HEK293 (cell line): ENCODE data around the gene NOTCH3.

Source experiments
- CTCF ChIA-PET: fragments of 350-600 bp; formaldehyde crosslinking; extraction: SDS; loops from one replicate; lab custom pipeline; 2021; ENCODE audit warnings: antibody characterized with exemption; lab: Yijun Ruan, JAX
- POLR2A ChIA-PET: fragments of 300-600 bp; formaldehyde crosslinking; extraction: SDS; loops from one replicate; lab custom pipeline; 2020; ENCODE audit warnings: antibody characterized with exemption, inconsistent platforms; lab: Yijun Ruan, JAX
- H3K27ac ChIP-seq: fragments of 200-500 bp; sonication (Bioruptor generic); 2 replicates; pipeline ENCODE4 v1.5.1; 2014; ENCODE audit warnings: low read depth, low read length, control low read depth, inconsistent platforms; ENCODE audit errors: extremely low read depth
- H3K36me3 ChIP-seq, 2 experiments: fragments of 200-500 bp in 1 of 2; sonication (Bioruptor generic) in 1 of 2; 1 replicate in 1 of 2; 2 replicates in 1 of 2; pipeline ENCODE4 v1.5.1; 2014 to 2017; ENCODE audit warnings: inconsistent platforms in 2 of 2, low read length in 2 of 2; ENCODE audit not compliant: control insufficient read depth in 2 of 2, insufficient read depth in 1 of 2
- H3K4me1 ChIP-seq: fragments of 200-500 bp; sonication (Bioruptor generic); 2 replicates; pipeline ENCODE4 v1.5.1; 2014; ENCODE audit warnings: mild to moderate bottlenecking, low read length, inconsistent platforms; ENCODE audit not compliant: control insufficient read depth, insufficient read depth
- H3K4me3 ChIP-seq: 2 replicates; pipeline ENCODE4 v1.5.1; 2011; ENCODE audit warnings: low read depth, mild to moderate bottlenecking, control low read depth, low read length, moderate library complexity
- H3K9me3 ChIP-seq: fragments of 200-500 bp; sonication (Bioruptor generic); 2 replicates; pipeline ENCODE4 v1.5.1; 2014; ENCODE audit warnings: low read depth, low read length, inconsistent platforms; ENCODE audit not compliant: control insufficient read depth, insufficient read depth
- EGR2 ChIP-seq: fragments of 450-650 bp; formaldehyde crosslinking; IDR thresholded peaks from 2 replicates; pipeline ENCODE4 v1.5.1; 2016; ENCODE audit warnings: low read depth, missing biosample characterization, missing genetic modification characterization
- KLF16 ChIP-seq: fragments of 450-650 bp; formaldehyde crosslinking; IDR thresholded peaks from 2 replicates; pipeline ENCODE4 v1.5.1; 2017; ENCODE audit warnings: missing biosample characterization, missing genetic modification characterization
- MEIS1 ChIP-seq: sonication (generic); formaldehyde crosslinking; IDR thresholded peaks from 2 replicates; pipeline ENCODE4 v1.8.1; 2022; ENCODE audit warnings: missing genetic modification reagents, mild to moderate bottlenecking, borderline replicate concordance
- PBX3 ChIP-seq: sonication (generic); formaldehyde crosslinking; IDR thresholded peaks from 2 replicates; pipeline ENCODE4 v1.8.1; 2022; ENCODE audit warnings: mild to moderate bottlenecking, moderate library complexity, missing genetic modification reagents
- PRDM10 ChIP-seq: fragments of 450-650 bp; formaldehyde crosslinking; IDR thresholded peaks from 2 replicates; pipeline ENCODE4 v1.5.1; 2016; ENCODE audit warnings: missing biosample characterization, missing genetic modification characterization
- PRDM4 ChIP-seq: fragments of 450-650 bp; formaldehyde crosslinking; IDR thresholded peaks from 2 replicates; pipeline ENCODE4 v1.5.1; 2017; ENCODE audit warnings: missing biosample characterization, missing genetic modification characterization
- SETDB1 ChIP-seq: IDR thresholded peaks from one replicate; pipeline ENCODE4 v1.6.1; 2017; ENCODE audit warnings: mild to moderate bottlenecking, low read length, moderate library complexity, mixed read lengths; ENCODE audit not compliant: insufficient read length
- ZFHX2 ChIP-seq: fragments of 450-650 bp; formaldehyde crosslinking; conservative IDR thresholded peaks from 2 replicates; pipeline ENCODE4 v1.5.1; 2016; ENCODE audit warnings: missing biosample characterization, missing genetic modification characterization
- ZNF140 ChIP-seq: fragments of 450-650 bp; formaldehyde crosslinking; IDR thresholded peaks from 2 replicates; pipeline ENCODE4 v1.5.1; 2016; ENCODE audit warnings: missing biosample characterization, missing genetic modification characterization
- ZNF157 ChIP-seq: fragments of 450-650 bp; formaldehyde crosslinking; IDR thresholded peaks from 2 replicates; pipeline ENCODE4 v1.5.1; 2016; ENCODE audit warnings: missing biosample characterization, missing genetic modification characterization
- ZNF221 ChIP-seq: fragments of 450-650 bp; formaldehyde crosslinking; IDR thresholded peaks from 2 replicates; pipeline ENCODE4 v1.5.1; 2017; ENCODE audit warnings: missing biosample characterization, missing genetic modification characterization, borderline replicate concordance
- ZNF223 ChIP-seq: fragments of 450-650 bp; formaldehyde crosslinking; IDR thresholded peaks from 2 replicates; pipeline ENCODE4 v1.5.1; 2016; ENCODE audit warnings: missing biosample characterization, missing genetic modification characterization
- ZNF292 ChIP-seq: fragments of 450-650 bp; formaldehyde crosslinking; IDR thresholded peaks from 2 replicates; pipeline ENCODE4 v1.5.1; 2016; ENCODE audit warnings: low read depth, missing biosample characterization, missing genetic modification characterization, borderline replicate concordance
- ZNF302 ChIP-seq: fragments of 450-650 bp; formaldehyde crosslinking; IDR thresholded peaks from 2 replicates; pipeline ENCODE4 v1.5.1; 2016; ENCODE audit warnings: missing biosample characterization, missing genetic modification characterization, low read depth
- ZNF510 ChIP-seq: fragments of 450-650 bp; formaldehyde crosslinking; IDR thresholded peaks from 2 replicates; pipeline ENCODE4 v1.5.1; 2018; ENCODE audit warnings: mild to moderate bottlenecking, missing genetic modification characterization, missing biosample characterization; ENCODE audit not compliant: insufficient replicate concordance
- ZNF514 ChIP-seq: fragments of 450-650 bp; formaldehyde crosslinking; IDR thresholded peaks from 2 replicates; pipeline ENCODE4 v1.5.1; 2016; ENCODE audit warnings: missing biosample characterization, missing genetic modification characterization
- ZNF544 ChIP-seq: fragments of 450-650 bp; formaldehyde crosslinking; IDR thresholded peaks from 2 replicates; pipeline ENCODE4 v1.5.0; 2017; ENCODE audit warnings: missing biosample characterization, missing genetic modification characterization
- ZNF830 ChIP-seq: fragments of 450-650 bp; IDR thresholded peaks from 2 replicates; pipeline ENCODE4 v1.5.0; 2018; ENCODE audit warnings: missing biosample characterization, missing genetic modification characterization, low read depth, mild to moderate bottlenecking, moderate library complexity
- TF ChIP-seq, protein P1 (sequence below): fragments of 450-650 bp; formaldehyde crosslinking; IDR thresholded peaks from 2 replicates; pipeline ENCODE4 v1.5.1; 2017; ENCODE audit warnings: missing biosample characterization, missing genetic modification characterization
- TF ChIP-seq, protein P2 (sequence below): fragments of 450-650 bp; formaldehyde crosslinking; IDR thresholded peaks from 2 replicates; pipeline ENCODE4 v1.5.1; 2017; ENCODE audit warnings: missing biosample characterization, missing genetic modification characterization

NOTCH3 gene

GRCh38 chr19:15195371-15196334 is 5.1 kb downstream of the NOTCH3 start (continued):
- TF ChIP-seq, protein P1, sequence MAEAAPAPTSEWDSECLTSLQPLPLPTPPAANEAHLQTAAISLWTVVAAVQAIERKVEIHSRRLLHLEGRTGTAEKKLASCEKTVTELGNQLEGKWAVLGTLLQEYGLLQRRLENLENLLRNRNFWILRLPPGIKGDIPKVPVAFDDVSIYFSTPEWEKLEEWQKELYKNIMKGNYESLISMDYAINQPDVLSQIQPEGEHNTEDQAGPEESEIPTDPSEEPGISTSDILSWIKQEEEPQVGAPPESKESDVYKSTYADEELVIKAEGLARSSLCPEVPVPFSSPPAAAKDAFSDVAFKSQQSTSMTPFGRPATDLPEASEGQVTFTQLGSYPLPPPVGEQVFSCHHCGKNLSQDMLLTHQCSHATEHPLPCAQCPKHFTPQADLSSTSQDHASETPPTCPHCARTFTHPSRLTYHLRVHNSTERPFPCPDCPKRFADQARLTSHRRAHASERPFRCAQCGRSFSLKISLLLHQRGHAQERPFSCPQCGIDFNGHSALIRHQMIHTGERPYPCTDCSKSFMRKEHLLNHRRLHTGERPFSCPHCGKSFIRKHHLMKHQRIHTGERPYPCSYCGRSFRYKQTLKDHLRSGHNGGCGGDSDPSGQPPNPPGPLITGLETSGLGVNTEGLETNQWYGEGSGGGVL: peak; percentile 90
- TF ChIP-seq ZNF292: no peak
- TF ChIP-seq ZFHX2 (tag by site-specific recombination): no peak; the same call in 1 of the 2 replicates
- no peak for TF ChIP-seq MEIS1 (CRISPR knock-in tag)
- TF ChIP-seq ZNF221 (tag by site-specific recombination): no peak
- TF ChIP-seq KLF16 (tag by site-specific recombination): 0 out of 2 replicates have a peak, but pooled peaks have one; percentile 53
- TF ChIP-seq ZNF514 (tag by site-specific recombination): no peak
- TF ChIP-seq PRDM10 (tag by site-specific recombination): no peak
- no peak for TF ChIP-seq ZNF302 (tag by site-specific recombination)

GRCh38 chr19:15194938-15195337 is 5.9 kb downstream of the NOTCH3 start:
- Histone ChIP-seq H3K36me3 (peaks cover 0 to 58% of the 10 kb centered on the region in 2 experiments; a peak in 2 of 3 replicates), H3K27ac (no peak overlapping the region), H3K4me3 (peak overlapping the region; percentile 19), H3K4me1 (no peaks in the 10 kb centered on the region), H3K9me3 (no peaks in the 10 kb centered on the region)
- POLR2A ChIA-PET: interaction anchor here (0.6 to 1.1 kb wide), 4 partner anchors 26 to 642 kb away, joined by 3 read pairs; no protein-coding TSS in a partner anchor
- CTCF ChIA-PET: interaction anchor here (0.5 to 2.1 kb wide), 7 partner anchors 11 to 360 kb away, joined by 3 to 7 read pairs (median 4); partner anchors contain the start of genes OR7A5 and OR7C1
- peak; percentile 91 for TF ChIP-seq ZFHX2 (tag by site-specific recombination)
- TF ChIP-seq EGR2 (tag by site-specific recombination): peak; percentile 86
- no peak for TF ChIP-seq PRDM4
- TF ChIP-seq ZNF544 (tag by site-specific recombination): no peak
- TF ChIP-seq, protein P2, sequence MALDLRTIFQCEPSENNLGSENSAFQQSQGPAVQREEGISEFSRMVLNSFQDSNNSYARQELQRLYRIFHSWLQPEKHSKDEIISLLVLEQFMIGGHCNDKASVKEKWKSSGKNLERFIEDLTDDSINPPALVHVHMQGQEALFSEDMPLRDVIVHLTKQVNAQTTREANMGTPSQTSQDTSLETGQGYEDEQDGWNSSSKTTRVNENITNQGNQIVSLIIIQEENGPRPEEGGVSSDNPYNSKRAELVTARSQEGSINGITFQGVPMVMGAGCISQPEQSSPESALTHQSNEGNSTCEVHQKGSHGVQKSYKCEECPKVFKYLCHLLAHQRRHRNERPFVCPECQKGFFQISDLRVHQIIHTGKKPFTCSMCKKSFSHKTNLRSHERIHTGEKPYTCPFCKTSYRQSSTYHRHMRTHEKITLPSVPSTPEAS (tag by site-specific recombination): 0 out of 2 replicates have a peak, but pooled peaks have one; percentile 11
- no peak for TF ChIP-seq ZNF140
- TF ChIP-seq ZNF830: no peak
- TF ChIP-seq SETDB1: no peak
- no peak for TF ChIP-seq ZNF510 (tag by site-specific recombination)
- TF ChIP-seq ZNF223 (tag by site-specific recombination): no peak
- no peak for TF ChIP-seq ZNF514 (tag by site-specific recombination)
- peak; percentile 11; the same call in 1 of the 2 replicates for TF ChIP-seq ZNF157 (tag by site-specific recombination)
- TF ChIP-seq PBX3 (CRISPR knock-in tag): no peak
